Prostate gland (tissue), 2 donors: Measurements from ENCODE around the gene C1orf198.

ENCODE experiments used
- POLR2AphosphoS5 ChIP-seq: sonication (generic); formaldehyde crosslinking; IDR thresholded peaks from one replicate; pipeline ENCODE4 v1.6.1; 2017; ENCODE audit warnings: antibody characterized with exemption
- TF ChIP-seq, protein P1 (sequence below), 4 experiments: fragments of 200-600 bp in 2 of 4; fragments of 450-650 bp in 2 of 4; sonication (generic) in 2 of 4; IDR thresholded peaks; 1 replicate in 3 of 4; 2 replicates in 1 of 4; pipeline ENCODE4 v1.5.1; 2016 to 2019; ENCODE audit warnings: antibody characterized with exemption in 4 of 4, mild to moderate bottlenecking in 2 of 4, moderate library complexity in 2 of 4

DNA sequence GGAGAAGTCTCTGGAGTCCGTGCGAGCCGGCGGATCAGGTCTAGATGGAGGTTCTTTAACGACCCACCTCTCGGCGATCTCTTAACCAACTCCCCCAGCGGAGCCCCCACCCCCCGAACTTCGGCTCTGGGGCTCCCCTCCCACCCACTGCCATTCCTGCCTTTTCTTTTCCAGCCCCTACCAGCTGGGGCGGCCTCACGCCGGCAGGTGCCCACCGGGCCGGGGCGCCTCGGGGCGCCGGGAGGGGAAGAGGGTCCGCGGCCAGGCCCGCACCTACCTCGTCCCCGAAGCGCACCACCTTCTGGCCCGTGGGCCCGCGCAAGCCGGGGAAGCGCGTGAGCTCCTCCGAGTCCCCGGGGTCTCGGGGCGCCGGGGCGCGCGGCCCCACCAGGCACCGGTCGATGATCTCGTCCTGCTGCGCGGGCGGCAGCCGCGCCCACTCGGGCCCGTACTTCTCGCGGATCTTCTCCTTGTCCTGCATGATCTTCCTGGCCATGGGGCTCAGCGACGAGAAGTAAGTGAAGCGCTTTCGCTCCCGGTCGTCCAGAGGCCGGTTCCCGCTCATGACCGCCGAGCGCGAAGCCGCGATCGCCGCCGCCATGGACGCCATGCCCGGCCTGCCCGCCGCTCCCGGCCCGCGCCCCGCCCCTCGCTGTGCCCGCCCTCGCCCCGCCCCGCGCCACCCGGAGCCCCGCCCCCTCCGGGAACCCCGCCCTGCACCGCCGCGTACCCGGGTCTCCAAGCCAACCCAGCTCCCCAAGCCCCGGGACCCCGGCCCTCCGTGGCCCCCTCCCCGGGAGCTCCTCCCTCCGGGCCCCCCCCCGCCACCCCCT, at the start of gene C1orf198:
- TF ChIP-seq, protein P1, sequence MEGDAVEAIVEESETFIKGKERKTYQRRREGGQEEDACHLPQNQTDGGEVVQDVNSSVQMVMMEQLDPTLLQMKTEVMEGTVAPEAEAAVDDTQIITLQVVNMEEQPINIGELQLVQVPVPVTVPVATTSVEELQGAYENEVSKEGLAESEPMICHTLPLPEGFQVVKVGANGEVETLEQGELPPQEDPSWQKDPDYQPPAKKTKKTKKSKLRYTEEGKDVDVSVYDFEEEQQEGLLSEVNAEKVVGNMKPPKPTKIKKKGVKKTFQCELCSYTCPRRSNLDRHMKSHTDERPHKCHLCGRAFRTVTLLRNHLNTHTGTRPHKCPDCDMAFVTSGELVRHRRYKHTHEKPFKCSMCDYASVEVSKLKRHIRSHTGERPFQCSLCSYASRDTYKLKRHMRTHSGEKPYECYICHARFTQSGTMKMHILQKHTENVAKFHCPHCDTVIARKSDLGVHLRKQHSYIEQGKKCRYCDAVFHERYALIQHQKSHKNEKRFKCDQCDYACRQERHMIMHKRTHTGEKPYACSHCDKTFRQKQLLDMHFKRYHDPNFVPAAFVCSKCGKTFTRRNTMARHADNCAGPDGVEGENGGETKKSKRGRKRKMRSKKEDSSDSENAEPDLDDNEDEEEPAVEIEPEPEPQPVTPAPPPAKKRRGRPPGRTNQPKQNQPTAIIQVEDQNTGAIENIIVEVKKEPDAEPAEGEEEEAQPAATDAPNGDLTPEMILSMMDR (IDR thresholded peaks at IDR 0.05) = peak in 1 of 4 experiments; percentile 7
- TF ChIP-seq POLR2AphosphoS5 = no peak
